Measurements from ENCODE around the gene JAML.

The JAML gene

GRCh38 chr11:118148856-118149255 lies 76.0 kb downstream of the JAML start:
- Histone ChIP-seq H3K4me1 (ENCODE audit: insufficient read depth, low read length, severe bottlenecking) (peaks cover 4% of the 10 kb centered on the region), H3F3A (ENCODE audit: insufficient read depth, low read length) (no peaks in the 10 kb centered on the region), H3K27me3 (ENCODE audit: insufficient read depth, low read length) (no peaks in the 10 kb centered on the region), H3K4me3 (ENCODE audit: low read depth, low read length, poor library complexity, severe bottlenecking) (no peak overlapping the region), H4K20me1 (ENCODE audit: insufficient read depth, low read length) (no peaks in the 10 kb centered on the region), H3K9me2 (ENCODE audit: low read depth, low read length) (no peaks in the 10 kb centered on the region), H3K9ac (ENCODE audit: low read length) (no peak overlapping the region), H3K79me2 (ENCODE audit: insufficient read depth, low read length) (no peaks in the 10 kb centered on the region), H3K36me3 (ENCODE audit: insufficient read depth, low read length) (no peaks in the 10 kb centered on the region), H3K9me3 (ENCODE audit: low read length) (no peaks in the 10 kb centered on the region), H3K27ac (ENCODE audit: low read depth, low read length, poor library complexity, severe bottlenecking) (no peak overlapping the region), H2AFZ (ENCODE audit: low read length) (no peak overlapping the region), H3K4me2 (ENCODE audit: low read length) (no peak overlapping the region)
- TF ChIP-seq CTCF (IDR thresholded peaks at IDR 0.05; ENCODE audit: low read length), result no peak
- TF ChIP-seq EZH2 (IDR thresholded peaks at IDR 0.05; ENCODE audit: borderline replicate concordance, low read length), result no peak

GRCh38 chr11:118148240-118148639 lies 76.6 kb downstream of the JAML start:
- Histone ChIP-seq H4K20me1 (ENCODE audit: insufficient read depth, low read length) (no peaks in the 10 kb centered on the region), H3K4me3 (ENCODE audit: low read depth, low read length, poor library complexity, severe bottlenecking) (no peak overlapping the region), H3K36me3 (ENCODE audit: insufficient read depth, low read length) (no peaks in the 10 kb centered on the region), H2AFZ (ENCODE audit: low read length) (no peak overlapping the region), H3K9ac (ENCODE audit: low read length) (no peak overlapping the region), H3K79me2 (ENCODE audit: insufficient read depth, low read length) (no peaks in the 10 kb centered on the region), H3K27ac (ENCODE audit: low read depth, low read length, poor library complexity, severe bottlenecking) (no peak overlapping the region), H3F3A (ENCODE audit: insufficient read depth, low read length) (no peaks in the 10 kb centered on the region), H3K9me2 (ENCODE audit: low read depth, low read length) (no peaks in the 10 kb centered on the region), H3K4me1 (ENCODE audit: insufficient read depth, low read length, severe bottlenecking) (peaks cover 4% of the 10 kb centered on the region), H3K27me3 (ENCODE audit: insufficient read depth, low read length) (no peaks in the 10 kb centered on the region), H3K4me2 (ENCODE audit: low read length) (no peak overlapping the region), H3K9me3 (ENCODE audit: low read length) (no peaks in the 10 kb centered on the region)
- TF ChIP-seq EZH2 (IDR thresholded peaks at IDR 0.05; ENCODE audit: borderline replicate concordance, low read length), result no peak
- no peak for TF ChIP-seq CTCF (IDR thresholded peaks at IDR 0.05; ENCODE audit: low read length)

DNA sequence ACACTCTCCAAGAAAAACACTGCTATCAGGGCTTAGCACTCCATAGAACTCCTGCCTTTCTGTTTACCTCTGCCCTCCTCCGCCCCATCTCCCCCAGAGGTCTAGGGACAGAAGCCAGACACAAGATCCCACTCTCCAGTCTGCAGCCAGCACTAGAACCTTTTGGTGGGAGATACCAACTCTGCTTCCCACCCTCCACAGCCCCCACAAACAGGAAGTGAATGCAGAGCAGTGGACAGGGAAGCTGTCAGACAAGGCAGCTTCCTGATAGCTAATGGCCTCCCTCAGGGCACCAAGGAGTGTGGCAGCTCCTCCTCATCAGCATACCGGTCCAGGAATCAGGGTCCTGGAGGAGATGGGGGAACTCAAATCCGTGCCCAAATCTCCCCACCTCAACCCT lies 77.3 kb downstream of the JAML start:
- Histone ChIP-seq H3K9me3 (ENCODE audit: low read length) (no peaks in the 10 kb centered on the region), H3K79me2 (ENCODE audit: insufficient read depth, low read length) (no peaks in the 10 kb centered on the region), H3K4me1 (ENCODE audit: insufficient read depth, low read length, severe bottlenecking) (peaks cover 4% of the 10 kb centered on the region), H3K27me3 (ENCODE audit: insufficient read depth, low read length) (no peaks in the 10 kb centered on the region), H4K20me1 (ENCODE audit: insufficient read depth, low read length) (no peaks in the 10 kb centered on the region), H3K36me3 (ENCODE audit: insufficient read depth, low read length) (no peaks in the 10 kb centered on the region), H3K9ac (ENCODE audit: low read length) (no peak overlapping the region), H3K9me2 (ENCODE audit: low read depth, low read length) (no peaks in the 10 kb centered on the region), H3K27ac (ENCODE audit: low read depth, low read length, poor library complexity, severe bottlenecking) (no peak overlapping the region), H3F3A (ENCODE audit: insufficient read depth, low read length) (no peaks in the 10 kb centered on the region), H3K4me2 (ENCODE audit: low read length) (no peak overlapping the region), H2AFZ (ENCODE audit: low read length) (no peak overlapping the region), H3K4me3 (ENCODE audit: low read depth, low read length, poor library complexity, severe bottlenecking) (no peak overlapping the region)
- TF ChIP-seq EZH2 (IDR thresholded peaks at IDR 0.05; ENCODE audit: borderline replicate concordance, low read length), result no peak
- TF ChIP-seq CTCF (IDR thresholded peaks at IDR 0.05; ENCODE audit: low read length), result no peak

Data from OCI-LY1 (cell line).